ENCODE data around the gene PRKCE.

The PRKCE gene

GRCh38 chr2:45918463-45919159 lies 267.1 kb downstream of the PRKCE start:
- no peak for TF ChIP-seq JUND (IDR thresholded peaks at IDR 0.05; ENCODE audit: low read depth)
- no peak for DNase-seq (ENCODE audit: low read depth in 1 of 2, low spot score in 1 of 2)
- in situ Hi-C loops (cut with HindIII; ENCODE audit: low pct_unique_long_range_greater_than_20kb, low sequenced_read_pairs), result no loop called here

- in situ Hi-C loops (cut with HindIII; ENCODE audit: low pct_unique_long_range_greater_than_20kb, low sequenced_read_pairs), result no loop called here
- no peak for DNase-seq (ENCODE audit: low read depth in 1 of 2, low spot score in 1 of 2)
- TF ChIP-seq JUND (IDR thresholded peaks at IDR 0.05; ENCODE audit: low read depth), result no peak
Observed at GRCh38 chr2:45919160-45919650, 267.7 kb downstream of the PRKCE start.

GRCh38 chr2:45919711-45920111 lies 268.2 kb downstream of the PRKCE start:
- no peak for TF ChIP-seq JUND (IDR thresholded peaks at IDR 0.05; ENCODE audit: low read depth)
- DNase-seq (ENCODE audit: low read depth in 1 of 2, low spot score in 1 of 2), result no peak
- in situ Hi-C loops (cut with HindIII; ENCODE audit: low pct_unique_long_range_greater_than_20kb, low sequenced_read_pairs), result no loop called here

GRCh38 chr2:45921921-45922320 lies 270.4 kb downstream of the PRKCE start:
- in situ Hi-C loops (cut with HindIII; ENCODE audit: low pct_unique_long_range_greater_than_20kb, low sequenced_read_pairs), result no loop called here
- no peak for DNase-seq (ENCODE audit: low read depth in 1 of 2, low spot score in 1 of 2)
- TF ChIP-seq JUND (IDR thresholded peaks at IDR 0.05; ENCODE audit: low read depth), result no peak

GRCh38 chr2:45922577-45922988 lies 271.1 kb downstream of the PRKCE start:
- in situ Hi-C loops (cut with HindIII; ENCODE audit: low pct_unique_long_range_greater_than_20kb, low sequenced_read_pairs), result no loop called here
- no peak for TF ChIP-seq JUND (IDR thresholded peaks at IDR 0.05; ENCODE audit: low read depth)
- DNase-seq (ENCODE audit: low read depth in 1 of 2, low spot score in 1 of 2), result no peak

GRCh38 chr2:45923701-45924100 lies 272.2 kb downstream of the PRKCE start:
- peak; percentile 25 to 59 for DNase-seq (ENCODE audit: low read depth in 1 of 2, low spot score in 1 of 2)
- TF ChIP-seq JUND (IDR thresholded peaks at IDR 0.05; ENCODE audit: low read depth), result no peak
- in situ Hi-C loops (cut with HindIII; ENCODE audit: low pct_unique_long_range_greater_than_20kb, low sequenced_read_pairs), result no loop called here

- in situ Hi-C loops (cut with HindIII; ENCODE audit: low pct_unique_long_range_greater_than_20kb, low sequenced_read_pairs), result no loop called here
- TF ChIP-seq JUND (IDR thresholded peaks at IDR 0.05; ENCODE audit: low read depth), result no peak
- DNase-seq (ENCODE audit: low read depth in 1 of 2, low spot score in 1 of 2), result no peak
Observed at GRCh38 chr2:45925026-45925425, 273.6 kb downstream of the PRKCE start.

- no peak for TF ChIP-seq JUND (IDR thresholded peaks at IDR 0.05; ENCODE audit: low read depth)
- DNase-seq (ENCODE audit: low read depth in 1 of 2, low spot score in 1 of 2), result peak in 1 of 2 experiments; percentile 42
- in situ Hi-C loops (cut with HindIII; ENCODE audit: low pct_unique_long_range_greater_than_20kb, low sequenced_read_pairs), result no loop called here
Observed at GRCh38 chr2:45925636-45926366, 274.3 kb downstream of the PRKCE start.

GRCh38 chr2:45928946-45929345 lies 277.5 kb downstream of the PRKCE start:
- no peak for DNase-seq (ENCODE audit: low read depth in 1 of 2, low spot score in 1 of 2)
- TF ChIP-seq JUND (IDR thresholded peaks at IDR 0.05; ENCODE audit: low read depth), result no peak
- in situ Hi-C loops (cut with HindIII; ENCODE audit: low pct_unique_long_range_greater_than_20kb, low sequenced_read_pairs), result no loop called here

GRCh38 chr2:45929674-45930395 lies 278.4 kb downstream of the PRKCE start:
- TF ChIP-seq JUND (IDR thresholded peaks at IDR 0.05; ENCODE audit: low read depth), result no peak
- in situ Hi-C loops (cut with HindIII; ENCODE audit: low pct_unique_long_range_greater_than_20kb, low sequenced_read_pairs), result no loop called here
- DNase-seq (ENCODE audit: low read depth in 1 of 2, low spot score in 1 of 2), result no peak

GRCh38 chr2:45930396-45930792 lies 278.9 kb downstream of the PRKCE start:
- DNase-seq (ENCODE audit: low read depth in 1 of 2, low spot score in 1 of 2), result no peak
- TF ChIP-seq JUND (IDR thresholded peaks at IDR 0.05; ENCODE audit: low read depth), result no peak
- in situ Hi-C loops (cut with HindIII; ENCODE audit: low pct_unique_long_range_greater_than_20kb, low sequenced_read_pairs), result no loop called here

- DNase-seq (ENCODE audit: low read depth in 1 of 2, low spot score in 1 of 2), result no peak
- TF ChIP-seq JUND (IDR thresholded peaks at IDR 0.05; ENCODE audit: low read depth), result no peak
- in situ Hi-C loops (cut with HindIII; ENCODE audit: low pct_unique_long_range_greater_than_20kb, low sequenced_read_pairs), result no loop called here
Observed at GRCh38 chr2:45932278-45932975, 281.0 kb downstream of the PRKCE start.
